K562 (cell line): Measurements from ENCODE around the gene XRCC2. TPM values are rescaled to one million over a fixed set of nuclear protein-coding genes. Genes with fewer than 3 reads are reported as not detected.

ENCODE experiments used
- ATF3 ChIP-seq, 2 experiments: fragments of 450-650 bp in 1 of 2; sonication (generic) in 1 of 2; formaldehyde crosslinking in 1 of 2; IDR thresholded peaks in 1 of 2; conservative IDR thresholded peaks in 1 of 2; 2 replicates each; pipeline versions ENCODE4 v1.6.1 to v1.8.1; 2016 to 2023; ENCODE audit warnings: mild to moderate bottlenecking in 2 of 2, moderate library complexity in 2 of 2, inconsistent platforms in 1 of 2, missing genetic modification reagents in 1 of 2
- DACH1 ChIP-seq: fragments of 450-650 bp; IDR thresholded peaks from 2 replicates; pipeline ENCODE4 v1.6.1; 2018; ENCODE audit not compliant: partially characterized antibody
- HCFC1 ChIP-seq: IDR thresholded peaks from 2 replicates; pipeline ENCODE4 v1.6.1; 2012; ENCODE audit warnings: low read depth, low read length, improper control_type of control experiment
- NFRKB ChIP-seq: fragments of 450-650 bp; IDR thresholded peaks from 2 replicates; pipeline ENCODE4 v1.6.1; 2016; ENCODE audit warnings: low read depth
- PML ChIP-seq: IDR thresholded peaks from 2 replicates; pipeline ENCODE4 v1.6.1; 2012; ENCODE audit warnings: low read length, inconsistent platforms
- SAP30 ChIP-seq: fragments of 200-600 bp; sonication (generic); IDR thresholded peaks from 2 replicates; pipeline ENCODE4 v1.6.1; 2012; ENCODE audit warnings: borderline replicate concordance, low read depth, mild to moderate bottlenecking, moderate library complexity, low read length, control low read depth, inconsistent platforms; ENCODE audit not compliant: insufficient read depth, poor library complexity, severe bottlenecking
- SMAD3 ChIP-seq: fragments of 450-650 bp; formaldehyde crosslinking; conservative IDR thresholded peaks from 2 replicates; pipeline ENCODE4 v1.4.0; 2020; ENCODE audit warnings: mild to moderate bottlenecking
- ZEB2 ChIP-seq: fragments of 450-650 bp; IDR thresholded peaks from 2 replicates; pipeline ENCODE4 v1.6.1; 2016
- ZKSCAN1 ChIP-seq: fragments of 150-350 bp; IDR thresholded peaks from 2 replicates; pipeline ENCODE4 v1.6.1; 2016; ENCODE audit warnings: low read depth, low read length
- ZNF778 ChIP-seq: fragments of 450-650 bp; formaldehyde crosslinking; IDR thresholded peaks from 2 replicates; pipeline ENCODE4 v1.4.0; 2020; ENCODE audit warnings: mild to moderate bottlenecking, moderate library complexity
- polyA plus RNA-seq, 8 experiments: library from polyadenylated mRNA; depleted of rRNA in 4 of 8; stranded (reverse) in 5 of 8; unstranded in 3 of 8; fragments of >200 nt; fragmentation: Nextera tagmentation in 2 of 8; fragmentation: Illumina TruSeq in 1 of 8; extraction: Ambion mirVana in 2 of 8; extraction: Trizol in 1 of 8; gene quantifications; 2 replicates each; pipeline versions ENCODE4 v1.2.1 to v1.2.3, GENCODE V29; 2011 to 2014; ENCODE audit warnings: inconsistent platforms in 1 of 8, missing spikeins in 1 of 8
- total RNA-seq, 7 experiments: library from RNA; depleted of rRNA in 6 of 7; stranded (reverse); fragments of >200 nt in 6 of 7; fragmentation: Illumina TruSeq in 2 of 7; extraction: Trizol in 2 of 7; gene quantifications; 2 replicates each; pipeline versions ENCODE4 v1.2.1 to v1.2.3, GENCODE V29; 2011 to 2021; ENCODE audit warnings: low replicate concordance in 1 of 7
- TF ChIP-seq, protein P1 (sequence below): sonication (generic); formaldehyde crosslinking; IDR thresholded peaks from 2 replicates; pipeline ENCODE4 v1.8.0; 2022; ENCODE audit warnings: mild to moderate bottlenecking, missing genetic modification reagents
- TF ChIP-seq, protein P2 (sequence below), 2 experiments: fragments of 450-650 bp; formaldehyde crosslinking in 1 of 2; IDR thresholded peaks; 2 replicates each; pipeline versions ENCODE4 v1.4.0 to v1.6.1; 2014 to 2020; ENCODE audit warnings: mild to moderate bottlenecking in 2 of 2, borderline replicate concordance in 1 of 2, low read depth in 1 of 2

Gene XRCC2
- total and polyA plus RNA-seq, 9 of the 15 experiments (the other 6 are each of a cell fraction or from before 2014, with no cell fraction given): 16.2 to 58.0 (median 39.8) TPM

GRCh38 chr7:152675759-152676636 lies at the start of gene XRCC2 (continued):
- TF ChIP-seq ATF3 (IDR thresholded peaks at IDR 0.05) (peak; percentile 86), ATF3 (CRISPR knock-in tag; conservative IDR thresholded peaks at IDR 0.05) (no peak; the same call in 1 of the 2 replicates), PML (peak; percentile 94), SMAD3 (CRISPR knock-in tag) (no peak), SAP30 (peak; percentile 99), NFRKB (peak; percentile 26; the same call in 1 of the 2 replicates), ZEB2 (0 out of 2 replicates have a peak, but pooled peaks have one; percentile 31), DACH1 (peak; percentile 72), ZKSCAN1 (peak; percentile 73), ZNF778 (no peak), HCFC1 (peak; percentile 80)
- TF ChIP-seq, protein P1, sequence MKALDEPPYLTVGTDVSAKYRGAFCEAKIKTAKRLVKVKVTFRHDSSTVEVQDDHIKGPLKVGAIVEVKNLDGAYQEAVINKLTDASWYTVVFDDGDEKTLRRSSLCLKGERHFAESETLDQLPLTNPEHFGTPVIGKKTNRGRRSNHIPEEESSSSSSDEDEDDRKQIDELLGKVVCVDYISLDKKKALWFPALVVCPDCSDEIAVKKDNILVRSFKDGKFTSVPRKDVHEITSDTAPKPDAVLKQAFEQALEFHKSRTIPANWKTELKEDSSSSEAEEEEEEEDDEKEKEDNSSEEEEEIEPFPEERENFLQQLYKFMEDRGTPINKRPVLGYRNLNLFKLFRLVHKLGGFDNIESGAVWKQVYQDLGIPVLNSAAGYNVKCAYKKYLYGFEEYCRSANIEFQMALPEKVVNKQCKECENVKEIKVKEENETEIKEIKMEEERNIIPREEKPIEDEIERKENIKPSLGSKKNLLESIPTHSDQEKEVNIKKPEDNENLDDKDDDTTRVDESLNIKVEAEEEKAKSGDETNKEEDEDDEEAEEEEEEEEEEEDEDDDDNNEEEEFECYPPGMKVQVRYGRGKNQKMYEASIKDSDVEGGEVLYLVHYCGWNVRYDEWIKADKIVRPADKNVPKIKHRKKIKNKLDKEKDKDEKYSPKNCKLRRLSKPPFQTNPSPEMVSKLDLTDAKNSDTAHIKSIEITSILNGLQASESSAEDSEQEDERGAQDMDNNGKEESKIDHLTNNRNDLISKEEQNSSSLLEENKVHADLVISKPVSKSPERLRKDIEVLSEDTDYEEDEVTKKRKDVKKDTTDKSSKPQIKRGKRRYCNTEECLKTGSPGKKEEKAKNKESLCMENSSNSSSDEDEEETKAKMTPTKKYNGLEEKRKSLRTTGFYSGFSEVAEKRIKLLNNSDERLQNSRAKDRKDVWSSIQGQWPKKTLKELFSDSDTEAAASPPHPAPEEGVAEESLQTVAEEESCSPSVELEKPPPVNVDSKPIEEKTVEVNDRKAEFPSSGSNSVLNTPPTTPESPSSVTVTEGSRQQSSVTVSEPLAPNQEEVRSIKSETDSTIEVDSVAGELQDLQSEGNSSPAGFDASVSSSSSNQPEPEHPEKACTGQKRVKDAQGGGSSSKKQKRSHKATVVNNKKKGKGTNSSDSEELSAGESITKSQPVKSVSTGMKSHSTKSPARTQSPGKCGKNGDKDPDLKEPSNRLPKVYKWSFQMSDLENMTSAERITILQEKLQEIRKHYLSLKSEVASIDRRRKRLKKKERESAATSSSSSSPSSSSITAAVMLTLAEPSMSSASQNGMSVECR (CRISPR knock-in tag): peak; percentile 92
- TF ChIP-seq, protein P2, sequence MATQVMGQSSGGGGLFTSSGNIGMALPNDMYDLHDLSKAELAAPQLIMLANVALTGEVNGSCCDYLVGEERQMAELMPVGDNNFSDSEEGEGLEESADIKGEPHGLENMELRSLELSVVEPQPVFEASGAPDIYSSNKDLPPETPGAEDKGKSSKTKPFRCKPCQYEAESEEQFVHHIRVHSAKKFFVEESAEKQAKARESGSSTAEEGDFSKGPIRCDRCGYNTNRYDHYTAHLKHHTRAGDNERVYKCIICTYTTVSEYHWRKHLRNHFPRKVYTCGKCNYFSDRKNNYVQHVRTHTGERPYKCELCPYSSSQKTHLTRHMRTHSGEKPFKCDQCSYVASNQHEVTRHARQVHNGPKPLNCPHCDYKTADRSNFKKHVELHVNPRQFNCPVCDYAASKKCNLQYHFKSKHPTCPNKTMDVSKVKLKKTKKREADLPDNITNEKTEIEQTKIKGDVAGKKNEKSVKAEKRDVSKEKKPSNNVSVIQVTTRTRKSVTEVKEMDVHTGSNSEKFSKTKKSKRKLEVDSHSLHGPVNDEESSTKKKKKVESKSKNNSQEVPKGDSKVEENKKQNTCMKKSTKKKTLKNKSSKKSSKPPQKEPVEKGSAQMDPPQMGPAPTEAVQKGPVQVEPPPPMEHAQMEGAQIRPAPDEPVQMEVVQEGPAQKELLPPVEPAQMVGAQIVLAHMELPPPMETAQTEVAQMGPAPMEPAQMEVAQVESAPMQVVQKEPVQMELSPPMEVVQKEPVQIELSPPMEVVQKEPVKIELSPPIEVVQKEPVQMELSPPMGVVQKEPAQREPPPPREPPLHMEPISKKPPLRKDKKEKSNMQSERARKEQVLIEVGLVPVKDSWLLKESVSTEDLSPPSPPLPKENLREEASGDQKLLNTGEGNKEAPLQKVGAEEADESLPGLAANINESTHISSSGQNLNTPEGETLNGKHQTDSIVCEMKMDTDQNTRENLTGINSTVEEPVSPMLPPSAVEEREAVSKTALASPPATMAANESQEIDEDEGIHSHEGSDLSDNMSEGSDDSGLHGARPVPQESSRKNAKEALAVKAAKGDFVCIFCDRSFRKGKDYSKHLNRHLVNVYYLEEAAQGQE (IDR thresholded peaks at IDR 0.05; ENCODE audit: borderline replicate concordance): no peak
- TF ChIP-seq, protein P2 (CRISPR knock-in tag; IDR thresholded peaks at IDR 0.05; ENCODE audit: low read depth): 0 out of 2 replicates have a peak, but pooled peaks have one; percentile 57
